ENCODE data around the gene LILRB1.
"Not testable (repeated sequence)": the region's sequence is repeated elsewhere in the genome, so short reads cannot be mapped to it uniquely, and the experiment has no call there.

The LILRB1 gene

GRCh38 chr19:54630262-54630661, at the start of gene LILRB1:
LILRB1 (plus strand) TSS chr19:54630484; CDS start chr19:54631074, 590 bp downstream.
- DNase-seq (ENCODE audit: extremely low spot score); CTCF ChIA-PET; POLR2A ChIA-PET: not testable (repeated sequence)

- ChIA-PET CTCF (no interaction called here), POLR2A (no interaction called here)
- no peak for DNase-seq (ENCODE audit: extremely low spot score)
- TF ChIP-seq ELF4 (IDR thresholded peaks at IDR 0.05) (no peak), PKNOX1 (IDR thresholded peaks at IDR 0.05) (no peak)
Measured at GRCh38 chr19:54586397-54586796, 43.9 kb upstream of the LILRB1 start.

GRCh38 chr19:54587026-54587425, 43.3 kb upstream of the LILRB1 start:
- ChIA-PET CTCF (no interaction called here), POLR2A (no interaction called here)
- no peak for TF ChIP-seq ZNF384 (IDR thresholded peaks at IDR 0.05)
- TF ChIP-seq L3MBTL2 (conservative IDR thresholded peaks at IDR 0.05): no peak
- TF ChIP-seq FOXA1 (IDR thresholded peaks at IDR 0.05): no peak
- no peak for TF ChIP-seq BHLHE40 (IDR thresholded peaks at IDR 0.05; ENCODE audit: borderline replicate concordance)
- TF ChIP-seq FOXK2 (IDR thresholded peaks at IDR 0.05): no peak
- TF ChIP-seq PKNOX1 (IDR thresholded peaks at IDR 0.05): no peak
- TF ChIP-seq CTBP1 (IDR thresholded peaks at IDR 0.05; ENCODE audit: borderline replicate concordance): no peak
- no peak for TF ChIP-seq HDGF (IDR thresholded peaks at IDR 0.05; ENCODE audit: borderline replicate concordance)
- no peak for TF ChIP-seq LEF1 (IDR thresholded peaks at IDR 0.05; ENCODE audit: borderline replicate concordance)
- no peak for TF ChIP-seq ELF4 (IDR thresholded peaks at IDR 0.05)
- TF ChIP-seq TARDBP (IDR thresholded peaks at IDR 0.05): no peak
- no peak for TF ChIP-seq SUZ12 (IDR thresholded peaks at IDR 0.05)
- no peak for TF ChIP-seq ARNT (IDR thresholded peaks at IDR 0.05)
- TF ChIP-seq FOXM1 (IDR thresholded peaks at IDR 0.05; ENCODE audit: borderline replicate concordance): no peak
- no peak for TF ChIP-seq NFRKB (IDR thresholded peaks at IDR 0.05)
- no peak for DNase-seq (ENCODE audit: extremely low spot score)

GRCh38 chr19:54593445-54593844, 36.8 kb upstream of the LILRB1 start, which contains the start of gene LILRA1:
LILRA1 (plus strand) TSS chr19:54593632; CDS start chr19:54594245, 613 bp downstream.
- CTCF ChIA-PET; POLR2A ChIA-PET; DNase-seq (ENCODE audit: extremely low spot score): not testable (repeated sequence)

- POLR2A ChIA-PET; DNase-seq (ENCODE audit: extremely low spot score): not testable (repeated sequence)
- CTCF ChIA-PET: interaction anchor here (0.6 kb wide), 1 partner anchor 11 kb away, joined by 3 read pairs; no protein-coding TSS in a partner anchor
Measured at GRCh38 chr19:54593931-54594626, 36.2 kb upstream of the LILRB1 start.

- TF ChIP-seq ZNF384 (IDR thresholded peaks at IDR 0.05) (no peak), CTBP1 (IDR thresholded peaks at IDR 0.05; ENCODE audit: borderline replicate concordance) (no peak), FOXA1 (IDR thresholded peaks at IDR 0.05) (no peak), PKNOX1 (IDR thresholded peaks at IDR 0.05) (no peak), TARDBP (IDR thresholded peaks at IDR 0.05) (no peak), LEF1 (IDR thresholded peaks at IDR 0.05; ENCODE audit: borderline replicate concordance) (no peak), NFRKB (IDR thresholded peaks at IDR 0.05) (no peak), FOXK2 (IDR thresholded peaks at IDR 0.05) (no peak), FOXM1 (IDR thresholded peaks at IDR 0.05; ENCODE audit: borderline replicate concordance) (no peak), L3MBTL2 (conservative IDR thresholded peaks at IDR 0.05) (no peak), ELF4 (IDR thresholded peaks at IDR 0.05) (no peak)
- POLR2A ChIA-PET: no interaction called here
- no peak for DNase-seq (ENCODE audit: extremely low spot score)
- CTCF ChIA-PET: no interaction called here
Measured at GRCh38 chr19:54594737-54595136, 35.5 kb upstream of the LILRB1 start.

GRCh38 chr19:54595680-54596436, 34.4 kb upstream of the LILRB1 start:
- CTCF ChIA-PET; DNase-seq (ENCODE audit: extremely low spot score): not testable (repeated sequence)

GRCh38 chr19:54600212-54600611, 30.1 kb upstream of the LILRB1 start:
- POLR2A ChIA-PET: no interaction called here
- CTCF ChIA-PET: no interaction called here
- TF ChIP-seq TARDBP (IDR thresholded peaks at IDR 0.05): no peak
- TF ChIP-seq CTBP1 (IDR thresholded peaks at IDR 0.05; ENCODE audit: borderline replicate concordance): no peak
- TF ChIP-seq FOXA1 (IDR thresholded peaks at IDR 0.05): no peak
- no peak for TF ChIP-seq LEF1 (IDR thresholded peaks at IDR 0.05; ENCODE audit: borderline replicate concordance)
- no peak for TF ChIP-seq FOXK2 (IDR thresholded peaks at IDR 0.05)
- no peak for TF ChIP-seq ELF4 (IDR thresholded peaks at IDR 0.05)
- no peak for TF ChIP-seq ARNT (IDR thresholded peaks at IDR 0.05)
- TF ChIP-seq SUZ12 (IDR thresholded peaks at IDR 0.05): no peak
- no peak for TF ChIP-seq SP1 (IDR thresholded peaks at IDR 0.05)
- no peak for TF ChIP-seq PKNOX1 (IDR thresholded peaks at IDR 0.05)
- no peak for TF ChIP-seq FOXM1 (IDR thresholded peaks at IDR 0.05; ENCODE audit: borderline replicate concordance)
- TF ChIP-seq HDGF (IDR thresholded peaks at IDR 0.05; ENCODE audit: borderline replicate concordance): no peak
- TF ChIP-seq ZNF384 (IDR thresholded peaks at IDR 0.05): no peak
- TF ChIP-seq L3MBTL2 (conservative IDR thresholded peaks at IDR 0.05): no peak
- no peak for TF ChIP-seq NFRKB (IDR thresholded peaks at IDR 0.05)
- TF ChIP-seq BHLHE40 (IDR thresholded peaks at IDR 0.05; ENCODE audit: borderline replicate concordance): no peak
- no peak for DNase-seq (ENCODE audit: extremely low spot score)

More at GRCh38 chr19:54595680-54596436, 34.4 kb upstream of the LILRB1 start:
- POLR2A ChIA-PET: not testable (repeated sequence)

Data from HEK293T (cell line).